GM19397 (cell line): ENCODE measurements around the gene KCNN3.

Experiments
- ATAC-seq: cut with Tn5 transposase; IDR thresholded peaks from one replicate; pipeline ENCODE4 v1.9.1; 2021; ENCODE audit warnings: mild to moderate bottlenecking, moderate library complexity; ENCODE audit not compliant: unreplicated experiment

KCNN3 gene

DNA sequence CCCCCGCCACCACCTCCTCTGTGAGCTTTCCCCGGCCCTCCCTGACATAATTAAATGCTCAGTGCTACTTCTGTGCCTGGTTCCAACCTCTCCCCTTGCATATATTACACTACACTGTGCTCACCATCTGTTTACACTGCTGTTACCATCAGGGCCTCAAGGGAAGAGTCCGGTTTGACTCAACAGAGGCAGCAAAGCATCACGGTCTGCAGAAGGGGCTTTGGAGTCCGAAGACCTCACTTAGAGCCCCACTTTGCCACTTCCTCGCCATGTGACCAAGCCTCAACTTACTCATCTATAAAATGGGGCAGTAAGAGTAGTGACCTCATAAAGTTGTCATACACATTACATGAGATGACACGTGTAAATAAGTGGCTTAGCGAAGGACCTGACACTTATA lies 27.4 kb downstream of the KCNN3 start:
- ATAC-seq = no peak

DNA sequence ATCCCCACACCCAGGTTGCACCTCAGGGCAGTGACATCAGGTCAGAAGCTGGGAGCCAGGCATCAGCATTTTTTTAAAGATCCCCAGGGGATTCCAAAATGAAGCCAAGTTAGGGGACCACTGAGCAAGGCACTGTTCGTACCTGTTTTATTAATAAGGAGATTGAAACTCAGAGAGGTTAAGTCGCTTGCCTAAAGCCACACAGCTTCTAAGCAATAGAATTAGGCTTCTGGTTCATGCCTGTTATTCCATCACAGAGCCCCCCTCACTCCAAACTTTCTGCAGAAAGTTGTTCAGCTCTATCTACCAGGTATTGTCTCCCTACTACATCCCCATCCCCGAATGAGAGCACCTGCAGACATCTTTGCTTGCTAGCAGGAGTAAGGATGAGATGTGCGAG lies 28.7 kb downstream of the KCNN3 start:
- no peak for ATAC-seq

DNA sequence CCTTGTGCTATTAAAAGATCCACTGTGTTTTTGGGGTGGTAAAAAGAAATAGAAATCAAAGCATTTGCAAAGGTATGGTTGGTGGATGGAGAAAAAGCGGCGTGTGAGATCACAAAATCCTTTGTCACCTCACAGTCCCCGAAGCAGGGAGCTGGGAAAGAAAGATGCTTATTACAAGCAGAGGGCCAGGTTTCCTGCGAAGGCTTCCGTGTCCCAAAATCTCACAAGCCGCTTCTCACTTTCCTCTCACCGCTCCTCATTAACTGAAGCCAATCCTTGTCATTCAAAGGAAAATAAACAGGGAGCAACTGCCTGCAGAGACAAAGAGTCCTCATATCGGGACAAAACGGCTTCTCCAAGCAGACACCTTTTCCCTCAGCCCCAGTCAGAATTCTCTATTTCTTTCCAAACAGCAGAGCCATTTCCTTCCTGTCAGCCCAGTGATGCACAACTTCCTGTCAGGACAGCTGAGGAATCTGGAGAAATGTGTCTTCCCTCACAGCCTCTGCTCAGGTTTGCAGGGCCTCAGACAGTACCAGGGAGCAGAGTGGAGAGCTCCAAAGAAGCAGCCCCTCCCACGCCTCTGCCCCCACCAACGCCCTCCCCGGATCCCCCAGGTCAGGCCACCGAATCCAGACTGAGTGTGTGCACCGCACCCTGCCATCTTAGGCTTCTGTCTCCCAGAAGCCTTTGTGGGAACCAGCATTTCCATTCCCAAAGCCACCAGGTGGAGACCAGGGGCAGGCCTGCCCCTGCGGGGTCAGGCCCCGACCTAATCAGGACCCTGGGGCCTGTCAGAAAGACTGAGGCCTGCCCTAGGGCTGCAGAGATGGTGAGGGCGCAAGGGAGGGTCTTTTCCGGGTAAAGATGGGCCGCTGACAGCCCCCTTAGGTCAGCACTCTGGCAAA lies 29.6 kb downstream of the KCNN3 start:
- no peak for ATAC-seq

DNA sequence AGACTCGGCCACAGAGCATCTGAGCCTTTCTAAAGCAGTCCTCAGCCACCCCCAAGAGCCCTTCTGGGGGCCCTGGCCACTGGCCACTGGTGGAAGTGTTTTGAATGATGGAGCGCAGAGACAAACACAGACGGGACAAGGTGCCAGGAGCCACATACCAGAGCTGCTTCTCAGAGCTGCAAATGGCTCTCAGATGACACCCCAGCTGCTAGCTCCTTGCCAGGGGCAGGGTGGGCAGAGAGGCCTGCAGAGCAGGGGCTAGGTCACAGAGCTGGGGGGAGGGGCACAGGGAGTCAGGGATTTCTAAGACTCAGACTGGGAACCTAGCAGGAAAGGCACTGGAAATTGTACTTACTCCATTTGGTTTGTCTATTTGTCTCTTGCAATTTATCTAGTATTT lies 30.4 kb downstream of the KCNN3 start:
- no peak for ATAC-seq

DNA sequence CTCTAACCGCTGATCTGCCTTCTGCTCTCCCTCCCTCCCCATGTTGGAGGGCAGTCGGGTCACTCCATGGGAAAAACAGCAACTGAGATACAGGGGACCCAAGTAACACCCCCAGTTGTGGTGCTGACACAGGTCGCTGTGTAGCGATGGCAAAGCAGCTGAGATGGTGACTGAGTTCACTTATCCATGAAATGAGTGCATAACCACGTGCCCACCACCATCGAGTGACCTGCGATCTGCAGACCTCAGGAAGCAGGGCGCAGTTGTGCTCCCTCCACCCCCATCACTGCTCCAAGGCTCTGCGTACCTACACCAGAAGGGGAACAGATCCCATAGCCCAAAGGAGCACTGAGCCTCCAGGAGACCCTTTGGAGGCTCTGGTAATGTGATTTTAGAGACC lies 31.1 kb downstream of the KCNN3 start:
- no peak for ATAC-seq

DNA sequence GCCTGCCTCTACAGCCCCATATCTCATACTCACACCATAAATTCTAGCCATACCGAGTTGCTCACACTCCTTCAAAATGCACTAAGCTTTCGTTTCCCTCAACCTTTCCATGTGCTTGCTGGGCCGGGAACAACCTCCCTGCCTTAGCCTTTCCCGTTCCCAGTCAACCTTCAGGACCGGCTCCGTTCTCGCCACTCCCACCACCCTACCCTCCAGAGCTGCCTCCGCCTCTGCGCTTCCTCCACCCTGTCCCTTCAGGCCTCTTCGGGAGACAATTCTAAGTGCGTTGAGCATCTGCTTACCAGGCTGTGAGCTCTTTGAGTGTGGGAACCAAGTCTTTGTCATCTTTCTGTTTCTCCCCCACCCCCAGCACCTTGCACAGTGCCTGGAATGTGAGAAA lies 31.6 kb downstream of the KCNN3 start:
- no peak for ATAC-seq

DNA sequence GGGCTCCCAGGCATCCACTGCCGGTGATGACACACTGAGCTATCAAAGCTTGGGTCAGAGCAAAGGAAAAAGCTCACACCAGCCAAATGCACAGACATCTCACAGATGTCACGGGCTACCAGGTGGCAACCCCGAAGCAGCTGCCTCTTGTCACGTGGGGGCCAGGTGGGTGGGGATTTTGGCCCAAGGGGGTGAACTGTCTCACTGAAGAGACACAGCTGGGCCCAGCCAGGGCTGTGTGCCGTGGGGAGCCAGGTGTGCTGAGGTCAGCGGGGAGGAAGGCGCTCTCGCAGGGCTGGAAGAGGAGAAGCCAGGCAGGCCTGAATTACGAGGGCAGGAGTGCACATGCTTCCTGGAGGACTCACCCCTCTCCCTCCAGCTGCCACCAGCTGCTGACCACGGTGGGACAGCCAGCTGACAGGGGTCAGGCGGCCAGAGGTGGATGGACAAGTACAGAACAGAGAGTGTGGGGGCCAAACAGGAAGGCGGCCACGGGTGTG lies 32.4 kb downstream of the KCNN3 start:
- peak; percentile 78 for ATAC-seq

DNA sequence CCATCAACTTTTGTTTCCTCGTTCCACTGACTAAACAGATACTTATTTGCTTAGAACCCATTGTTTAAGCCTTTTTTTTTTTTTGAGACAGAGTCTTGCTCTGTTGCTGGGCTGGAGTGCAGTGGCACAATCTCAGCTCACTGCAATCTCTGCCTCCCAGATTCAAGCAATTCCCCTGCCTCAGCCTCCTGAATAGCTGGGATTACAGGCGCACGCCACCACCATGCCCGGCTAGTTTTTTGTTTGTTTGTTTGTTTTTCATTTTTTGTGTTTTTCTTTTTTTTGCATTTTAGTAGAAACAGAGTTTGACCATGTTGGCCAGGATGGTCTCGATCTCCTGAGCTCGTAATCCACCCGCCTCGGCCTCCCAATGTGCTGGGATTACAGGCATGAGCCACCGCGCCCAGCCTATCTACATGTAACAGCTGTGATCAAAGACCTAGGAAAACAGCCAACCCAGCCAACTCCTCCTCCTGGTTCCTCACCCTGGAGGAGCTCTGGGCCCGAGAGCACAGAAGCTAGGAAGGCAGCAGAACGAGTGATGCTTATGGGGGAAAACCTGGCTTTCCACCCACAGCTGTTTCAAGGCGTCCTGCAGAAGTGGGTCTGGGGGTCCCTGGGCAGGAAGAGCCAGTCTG lies 32.9 kb downstream of the KCNN3 start:
- no peak for ATAC-seq

DNA sequence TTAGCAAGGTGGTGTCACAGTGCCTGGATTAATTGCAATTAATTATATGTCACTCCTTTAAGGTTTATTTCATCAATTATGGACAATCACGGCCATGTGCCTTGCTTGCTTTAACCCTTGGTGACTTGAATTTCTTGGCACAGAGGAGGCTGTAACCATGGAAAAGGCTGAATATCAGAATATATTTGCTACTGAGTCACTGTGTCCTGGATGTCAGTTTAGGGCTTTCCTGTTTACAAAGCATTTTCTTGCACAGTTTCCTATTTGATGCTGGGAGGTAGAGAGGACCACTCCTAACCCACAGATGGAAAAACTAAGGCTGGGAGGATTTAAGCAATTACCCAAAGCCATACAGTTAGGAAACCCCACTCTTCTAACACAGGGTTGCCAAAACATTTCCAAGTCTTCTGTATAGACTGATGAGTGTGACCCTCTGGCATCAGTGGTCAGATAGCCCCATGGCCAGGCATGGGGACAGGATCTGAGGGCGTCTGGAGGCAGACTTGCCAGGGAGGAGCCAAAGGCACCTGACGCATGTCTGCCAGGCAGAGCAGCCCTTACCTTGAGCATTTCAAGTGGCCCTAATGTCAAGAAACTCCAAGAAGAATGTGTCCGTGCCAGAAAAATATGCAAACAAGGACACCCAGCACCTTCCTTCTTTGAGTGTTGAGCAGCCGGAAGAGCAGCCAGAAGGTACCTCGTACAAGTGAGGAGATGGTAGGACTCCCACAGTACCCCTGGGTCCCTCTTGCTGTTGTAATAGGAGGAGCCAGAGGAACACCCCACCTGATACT lies 34.4 kb downstream of the KCNN3 start:
- ATAC-seq = no peak

DNA sequence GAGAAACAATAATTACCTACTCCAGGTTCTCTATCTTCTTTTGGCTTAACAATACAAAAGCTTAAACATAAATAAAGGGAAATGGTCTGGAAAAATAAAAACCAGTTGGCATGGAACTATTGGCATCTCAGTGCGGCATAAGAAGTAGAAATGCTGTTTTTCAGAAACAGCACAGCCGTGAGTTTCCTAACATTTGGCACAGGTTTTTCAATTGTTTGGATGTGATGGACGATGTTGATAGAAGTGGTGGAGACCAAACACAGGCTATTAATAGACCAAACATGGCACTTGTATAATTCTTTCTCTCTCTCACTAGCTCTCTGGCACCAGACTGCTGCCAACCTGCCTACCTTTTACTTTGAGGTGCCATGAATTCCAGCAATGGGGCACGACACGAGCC lies 36.2 kb downstream of the KCNN3 start:
- ATAC-seq = no peak

DNA sequence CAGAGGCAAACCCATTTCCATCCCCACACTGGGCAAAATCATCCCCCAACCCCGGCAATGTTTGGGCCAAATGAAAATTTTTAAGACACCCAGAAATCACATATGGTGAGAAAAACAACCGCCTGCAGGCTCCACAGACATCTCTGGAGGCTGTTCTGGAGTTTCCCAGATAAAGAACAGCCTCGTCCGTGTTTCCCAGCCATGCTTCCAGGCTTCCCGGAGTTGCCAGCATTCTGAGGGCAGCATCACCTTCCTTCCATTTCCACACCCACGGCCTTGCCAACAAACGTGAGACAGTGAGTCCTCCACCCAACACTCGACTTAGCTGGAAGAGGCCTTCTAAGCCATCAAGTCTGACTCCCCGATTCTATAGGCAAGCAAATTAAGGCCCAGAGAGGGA lies 36.9 kb downstream of the KCNN3 start:
- no peak for ATAC-seq

DNA sequence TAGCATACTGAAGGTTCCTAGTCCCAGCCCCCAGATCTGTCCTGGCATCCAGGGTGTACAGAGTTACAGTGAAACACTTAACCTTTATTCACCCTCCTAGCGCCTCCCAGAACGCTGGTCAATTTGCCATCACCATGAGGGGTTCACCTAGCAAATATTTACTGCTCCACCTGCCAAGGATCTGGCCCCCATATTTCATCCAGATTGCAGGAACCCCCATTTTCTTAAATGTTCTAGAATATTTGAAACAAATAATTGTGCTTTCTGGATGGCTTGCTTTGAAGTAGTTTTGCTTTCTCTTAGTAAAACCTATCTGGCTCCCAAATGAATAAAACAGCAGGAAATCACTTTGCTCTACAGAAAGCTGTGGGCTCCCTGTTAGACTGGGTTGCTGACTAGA lies 37.7 kb downstream of the KCNN3 start:
- ATAC-seq = no peak

DNA sequence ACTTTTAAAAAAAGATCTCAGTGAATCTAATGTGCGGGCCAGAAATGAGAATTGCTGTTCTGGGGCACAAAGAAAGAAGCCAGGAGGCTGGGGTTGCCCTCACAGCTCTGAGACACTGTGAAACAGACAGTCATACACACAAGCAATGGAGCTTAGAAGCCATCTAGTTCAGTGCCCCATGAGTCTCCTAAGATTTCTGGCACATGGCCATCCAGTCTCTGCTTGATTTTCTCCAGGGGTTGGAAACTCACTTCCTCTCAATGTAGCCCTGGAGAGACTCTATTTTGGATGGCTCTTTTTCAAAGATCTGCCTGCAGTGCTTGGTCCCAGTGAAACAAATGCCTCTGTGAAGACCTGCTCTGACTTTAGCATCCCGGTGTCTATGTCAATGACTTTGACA lies 38.6 kb downstream of the KCNN3 start:
- no peak for ATAC-seq

DNA sequence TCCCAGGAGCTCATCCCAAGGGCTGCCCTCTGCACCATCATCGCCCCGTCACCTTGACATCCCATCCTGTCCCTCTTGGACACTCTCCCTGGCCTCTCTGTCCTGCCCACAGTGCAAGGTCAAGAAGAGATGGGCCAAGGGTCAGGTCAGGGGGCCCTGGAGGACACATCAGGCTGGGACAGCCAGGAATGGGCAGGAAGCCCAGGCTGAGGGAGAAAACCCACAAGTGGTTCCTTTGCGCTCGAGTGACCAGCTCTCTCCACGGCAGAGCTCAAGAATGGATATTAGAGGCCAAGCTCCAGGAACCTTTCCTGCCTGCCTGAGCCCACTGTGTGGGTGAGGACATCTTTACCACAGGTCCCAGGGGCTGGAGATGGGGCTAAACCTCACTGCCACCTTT lies 41.0 kb downstream of the KCNN3 start:
- ATAC-seq = no peak

DNA sequence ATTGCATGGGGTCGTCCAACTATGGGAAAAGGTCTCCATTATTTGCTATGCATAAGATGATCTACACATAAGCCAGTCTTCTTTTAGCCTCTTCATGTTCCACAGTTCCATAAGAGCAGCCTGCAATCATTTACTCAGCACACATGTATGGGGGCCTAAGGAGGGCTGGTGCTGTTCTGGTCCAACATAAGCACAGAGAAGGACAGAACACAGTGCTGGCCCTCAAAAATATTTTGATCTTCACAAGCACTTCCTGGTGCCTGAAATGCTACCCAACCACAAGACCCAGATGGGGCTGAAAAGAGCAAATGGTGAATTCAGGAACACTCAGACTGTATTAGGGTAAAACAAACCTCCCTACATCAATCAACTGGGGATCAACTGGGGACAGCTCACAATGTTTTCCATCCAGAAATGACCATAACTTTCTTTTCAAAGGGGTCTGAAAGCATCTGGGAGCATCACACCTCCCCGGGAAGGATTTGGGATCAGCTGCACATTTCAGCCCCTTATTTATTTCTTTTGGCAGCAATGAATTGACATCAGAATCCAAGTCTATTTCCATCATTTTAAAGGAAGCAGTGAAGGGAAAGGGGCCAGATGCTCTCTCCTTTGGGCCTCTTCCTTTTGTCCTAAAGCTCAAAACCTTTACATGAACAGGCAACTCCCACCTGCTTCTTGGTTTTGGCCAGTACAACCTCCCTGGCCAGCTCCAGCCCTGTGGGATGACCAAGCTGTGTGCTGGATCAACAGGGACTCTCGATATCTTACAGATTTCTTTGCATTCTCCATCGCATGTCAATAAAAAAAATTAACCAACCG lies 45.7 kb downstream of the KCNN3 start:
- no peak for ATAC-seq

DNA sequence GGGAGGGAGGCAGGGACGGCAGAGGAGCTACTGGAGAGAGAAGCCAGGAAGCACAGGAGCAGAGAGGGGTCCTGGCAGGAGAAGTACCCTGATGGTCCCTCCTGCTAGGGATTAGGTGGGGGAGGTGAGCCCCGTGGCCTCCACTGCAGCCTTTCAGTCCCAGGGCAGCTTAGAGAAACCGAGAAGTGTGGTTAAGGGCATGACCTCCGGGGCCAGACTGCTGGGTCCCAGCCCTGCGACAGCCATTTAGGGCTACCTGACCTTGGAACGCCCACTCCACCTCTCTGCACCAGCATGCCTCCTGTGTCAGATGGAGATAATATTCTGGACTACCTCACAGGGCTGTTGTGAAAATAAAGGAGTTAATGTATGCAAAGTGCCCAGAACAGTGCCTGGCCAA lies 47.4 kb downstream of the KCNN3 start:
- ATAC-seq = no peak

DNA sequence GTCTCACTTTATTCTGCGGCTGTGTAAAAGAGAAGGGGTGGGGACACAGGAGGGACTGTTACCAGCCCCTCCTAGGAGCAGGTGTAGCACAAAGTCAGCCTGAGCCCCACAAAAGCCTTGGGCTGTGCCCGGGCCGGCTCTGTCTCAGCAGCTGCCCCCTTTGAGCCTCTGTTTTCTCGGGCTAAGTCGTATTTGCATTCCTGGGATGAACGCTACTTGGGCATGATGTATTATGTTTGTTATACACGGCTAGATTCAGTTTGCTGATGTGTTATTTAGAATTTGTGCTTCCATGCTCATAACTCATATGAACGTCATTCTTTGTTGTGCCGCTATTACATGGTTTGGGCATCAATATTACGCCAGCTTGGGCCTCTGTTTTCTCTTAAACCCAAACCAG lies 47.8 kb downstream of the KCNN3 start:
- no peak for ATAC-seq

DNA sequence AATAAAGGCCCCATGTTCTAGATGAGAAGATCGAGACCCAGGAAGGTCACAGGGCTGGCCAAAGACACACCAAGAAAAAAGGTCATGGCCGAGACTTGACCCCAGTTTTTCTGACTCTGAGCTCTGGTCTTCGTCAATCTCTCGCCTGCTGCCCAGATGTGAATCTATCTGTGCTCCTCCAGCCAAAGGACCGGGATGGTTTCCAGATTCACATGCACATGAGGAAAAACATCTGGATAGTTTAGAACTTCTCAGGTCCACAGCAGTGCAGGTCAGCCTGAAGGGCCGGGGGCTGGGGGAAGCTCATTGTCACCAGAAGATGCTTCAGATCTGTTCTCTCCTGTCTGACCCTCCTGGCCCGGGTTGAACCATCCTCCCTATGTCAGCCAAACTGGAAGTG lies 49.0 kb downstream of the KCNN3 start:
- ATAC-seq = no peak

DNA sequence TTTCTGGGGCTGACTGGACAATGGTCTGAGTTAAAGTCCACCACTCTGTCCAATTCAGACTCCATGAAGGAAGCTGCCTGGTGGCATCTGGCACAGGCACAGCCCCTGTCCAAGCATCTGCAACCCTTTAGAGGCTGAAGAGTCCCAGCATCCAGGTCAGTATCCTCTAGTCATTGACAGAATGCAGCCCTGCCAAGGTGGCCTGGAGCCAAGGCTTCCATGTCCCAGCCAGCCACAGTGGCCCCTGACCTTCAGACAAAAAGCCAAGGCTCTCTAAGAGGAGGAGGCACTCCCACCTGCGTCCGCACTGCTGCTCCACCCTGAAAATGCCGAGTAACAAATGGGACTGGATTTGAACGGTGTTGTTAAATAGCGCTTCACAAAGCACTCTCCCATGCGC lies 49.4 kb downstream of the KCNN3 start:
- no peak for ATAC-seq
